Measurements from ENCODE around the gene R3HDML. TPM values are rescaled to one million over a fixed set of nuclear protein-coding genes. Genes with fewer than 3 reads are reported as not detected.

The R3HDML gene
- total and polyA plus RNA-seq, 5 donors: not detected

GRCh38 chr20:44364780-44365179, 27.9 kb downstream of the R3HDML start:
- ATAC-seq: no peak
- DNase-seq: no peak
- intact Hi-C loops (cut with DNase I): no loop called here
- WGBS: 88% methylated on average over 6 of the region's 6 CpGs
- no peaks in the 10 kb centered on the region for H3K27me3 ChIP-seq (ENCODE audit: control insufficient read depth, insufficient read depth)
- no peaks in the 10 kb centered on the region for H3K9me3 ChIP-seq (ENCODE audit: control insufficient read depth, low read length)
- H3K4me1 ChIP-seq (ENCODE audit: control insufficient read depth, insufficient read depth, low read length): no peaks in the 10 kb centered on the region
- no peak overlapping the region for H3K27ac ChIP-seq (ENCODE audit: low read length)
- H3K4me3 ChIP-seq (ENCODE audit: low read length): no peak overlapping the region

- Histone ChIP-seq H3K4me1 (ENCODE audit: control insufficient read depth, insufficient read depth, low read length) (no peaks in the 10 kb centered on the region), H3K4me3 (ENCODE audit: low read length) (no peak overlapping the region), H3K27ac (ENCODE audit: low read length) (no peak overlapping the region), H3K9me3 (ENCODE audit: control insufficient read depth, low read length) (no peaks in the 10 kb centered on the region), H3K27me3 (ENCODE audit: control insufficient read depth, insufficient read depth) (no peaks in the 10 kb centered on the region)
- no peak for ATAC-seq
- no peak for DNase-seq
- WGBS: 90% methylated on average over 6 of the region's 6 CpGs
- intact Hi-C loops (cut with DNase I): no loop called here
Measured at GRCh38 chr20:44367746-44368145, 30.9 kb downstream of the R3HDML start.

- no peak overlapping the region for H3K27ac ChIP-seq (ENCODE audit: low read length)
- DNase-seq (no peak), ATAC-seq (no peak)
- WGBS: 72% methylated on average over 9 of the region's 9 CpGs
- intact Hi-C loops (cut with DNase I): no loop called here
- no peaks in the 10 kb centered on the region for H3K27me3 ChIP-seq (ENCODE audit: control insufficient read depth, insufficient read depth)
- no peaks in the 10 kb centered on the region for H3K9me3 ChIP-seq (ENCODE audit: control insufficient read depth, low read length)
- no peak overlapping the region for H3K4me3 ChIP-seq (ENCODE audit: low read length)
- H3K4me1 ChIP-seq (ENCODE audit: control insufficient read depth, insufficient read depth, low read length): no peaks in the 10 kb centered on the region
Measured at GRCh38 chr20:44370639-44371218, 33.9 kb downstream of the R3HDML start.

GRCh38 chr20:44382641-44383040, 45.8 kb downstream of the R3HDML start:
- ATAC-seq (no peak), DNase-seq (no peak)
- no peaks in the 10 kb centered on the region for H3K27me3 ChIP-seq (ENCODE audit: control insufficient read depth, insufficient read depth)
- no peak overlapping the region for H3K27ac ChIP-seq (ENCODE audit: low read length)
- WGBS: 61% methylated on average over 2 of the region's 2 CpGs
- H3K4me1 ChIP-seq (ENCODE audit: control insufficient read depth, insufficient read depth, low read length): no peaks in the 10 kb centered on the region
- H3K4me3 ChIP-seq (ENCODE audit: low read length): no peak overlapping the region
- intact Hi-C loops (cut with DNase I): loop anchor here (5.0 to 10.0 kb wide), 6 partner anchors 82 to 352 kb away; partner anchors contain the start of gene OSER1 (in 1 of the 4)
- no peaks in the 10 kb centered on the region for H3K9me3 ChIP-seq (ENCODE audit: control insufficient read depth, low read length)

- no peaks in the 10 kb centered on the region for H3K9me3 ChIP-seq (ENCODE audit: control insufficient read depth, low read length)
- no peak overlapping the region for H3K4me3 ChIP-seq (ENCODE audit: low read length)
- H3K27me3 ChIP-seq (ENCODE audit: control insufficient read depth, insufficient read depth): no peaks in the 10 kb centered on the region
- peak; percentile 67 to 68 for ATAC-seq
- intact Hi-C loops (cut with DNase I): loop anchor here (5.0 to 10.0 kb wide), 8 partner anchors 80 to 350 kb away; partner anchors contain the start of gene OSER1 (in 1 of the 4)
- WGBS: 16% methylated on average over 9 of the region's 9 CpGs
- no peak overlapping the region for H3K27ac ChIP-seq (ENCODE audit: low read length)
- peak; percentile 75 to 94 (median 88) for DNase-seq
- no peaks in the 10 kb centered on the region for H3K4me1 ChIP-seq (ENCODE audit: control insufficient read depth, insufficient read depth, low read length)
Measured at GRCh38 chr20:44384423-44385027, 47.7 kb downstream of the R3HDML start.

- Histone ChIP-seq H3K4me1 (ENCODE audit: control insufficient read depth, insufficient read depth, low read length) (no peaks in the 10 kb centered on the region), H3K9me3 (ENCODE audit: control insufficient read depth, low read length) (no peaks in the 10 kb centered on the region), H3K4me3 (ENCODE audit: low read length) (no peak overlapping the region), H3K27ac (ENCODE audit: low read length) (no peak overlapping the region), H3K27me3 (ENCODE audit: control insufficient read depth, insufficient read depth) (no peaks in the 10 kb centered on the region)
- WGBS: 4% methylated on average over 29 of the region's 29 CpGs
- DNase-seq (peak; percentile 73 to 86 (median 83)), ATAC-seq (peak; percentile 76 to 88)
- intact Hi-C loops (cut with DNase I): loop anchor here (5.0 to 10.0 kb wide), 7 partner anchors 76 to 346 kb away; partner anchors contain the start of gene OSER1 (in 1 of the 4)
Measured at GRCh38 chr20:44388466-44389023, 51.7 kb downstream of the R3HDML start.

- Histone ChIP-seq H3K9me3 (ENCODE audit: control insufficient read depth, low read length) (no peaks in the 10 kb centered on the region), H3K4me1 (ENCODE audit: control insufficient read depth, insufficient read depth, low read length) (no peaks in the 10 kb centered on the region), H3K4me3 (ENCODE audit: low read length) (no peak overlapping the region), H3K27me3 (ENCODE audit: control insufficient read depth, insufficient read depth) (no peaks in the 10 kb centered on the region), H3K27ac (ENCODE audit: low read length) (no peak overlapping the region)
- intact Hi-C loops (cut with DNase I): loop anchor here (5.0 to 10.0 kb wide), 7 partner anchors 75 to 345 kb away; partner anchors contain the start of gene OSER1 (in 1 of the 4)
- DNase-seq (no peak), ATAC-seq (no peak)
- 71% methylated on average over 6 of the region's 6 CpGs for WGBS
Measured at GRCh38 chr20:44389871-44390270, 53.0 kb downstream of the R3HDML start.

- H3K4me1 ChIP-seq (ENCODE audit: control insufficient read depth, insufficient read depth, low read length): no peaks in the 10 kb centered on the region
- no peak for DNase-seq
- H3K27ac ChIP-seq (ENCODE audit: low read length): no peak overlapping the region
- WGBS: 68% methylated on average over 5 of the region's 5 CpGs
- ATAC-seq: no peak
- H3K27me3 ChIP-seq (ENCODE audit: control insufficient read depth, insufficient read depth): no peaks in the 10 kb centered on the region
- intact Hi-C loops (cut with DNase I): no loop called here
- no peaks in the 10 kb centered on the region for H3K9me3 ChIP-seq (ENCODE audit: control insufficient read depth, low read length)
- no peak overlapping the region for H3K4me3 ChIP-seq (ENCODE audit: low read length)
Measured at GRCh38 chr20:44390280-44390679, 53.4 kb downstream of the R3HDML start.

GRCh38 chr20:44392088-44392775, 55.4 kb downstream of the R3HDML start:
- Histone ChIP-seq H3K4me1 (ENCODE audit: control insufficient read depth, insufficient read depth, low read length) (no peaks in the 10 kb centered on the region), H3K9me3 (ENCODE audit: control insufficient read depth, low read length) (no peaks in the 10 kb centered on the region), H3K27me3 (ENCODE audit: control insufficient read depth, insufficient read depth) (no peaks in the 10 kb centered on the region), H3K27ac (ENCODE audit: low read length) (no peak overlapping the region), H3K4me3 (ENCODE audit: low read length) (no peak overlapping the region)
- ATAC-seq (no peak), DNase-seq (no peak)
- intact Hi-C loops (cut with DNase I): no loop called here
- 95% methylated on average over 8 of the region's 8 CpGs for WGBS

GRCh38 chr20:44392776-44393607, 56.1 kb downstream of the R3HDML start:
- WGBS: 65% methylated on average over 5 of the region's 5 CpGs
- Histone ChIP-seq H3K4me3 (ENCODE audit: low read length) (no peak overlapping the region), H3K27ac (ENCODE audit: low read length) (no peak overlapping the region), H3K9me3 (ENCODE audit: control insufficient read depth, low read length) (no peaks in the 10 kb centered on the region), H3K4me1 (ENCODE audit: control insufficient read depth, insufficient read depth, low read length) (no peaks in the 10 kb centered on the region), H3K27me3 (ENCODE audit: control insufficient read depth, insufficient read depth) (no peaks in the 10 kb centered on the region)
- DNase-seq: no peak
- intact Hi-C loops (cut with DNase I): no loop called here
- no peak for ATAC-seq

Measured in right cardiac atrium (tissue), 5 donors.